Measurements from ENCODE around the gene ZRSR2. TPM values are rescaled to one million over a fixed set of nuclear protein-coding genes. Genes with fewer than 3 reads are reported as not detected.
"Not testable (repeated sequence)": the region's sequence is repeated elsewhere in the genome, so short reads cannot be mapped to it uniquely, and the experiment has no call there.

Gene ZRSR2
- total and polyA plus RNA-seq, 4 donors = 7.1 to 32.8 (median 10.0) TPM

DNA sequence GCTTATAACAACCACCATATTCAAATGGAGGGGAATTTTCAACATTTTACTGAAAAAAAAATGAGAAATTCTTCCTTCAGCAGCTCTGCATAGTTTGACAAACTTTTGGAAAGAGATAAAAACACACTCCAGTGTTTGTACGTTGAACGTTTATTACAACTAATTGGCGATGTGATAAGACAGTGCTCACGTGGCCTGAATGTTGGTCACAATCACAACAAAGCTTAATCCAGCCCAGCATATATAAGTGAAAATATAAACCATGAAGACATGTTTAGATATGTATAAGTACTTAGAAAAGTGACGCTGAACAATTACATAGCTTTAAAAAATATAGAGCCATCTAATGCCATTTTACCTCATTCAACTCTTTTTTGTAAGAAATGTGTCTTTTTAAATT lies 35.7 kb downstream of the ZRSR2 start:
- DNase-seq = peak in 2 of 3 donors; percentile 68 to 70
- Histone ChIP-seq H3K36me3 (ENCODE audit: control insufficient read depth in 4 of 4, insufficient read depth in 4 of 4, low read length in 4 of 4) (peaks cover 0 to 15% (median 6%) of the 10 kb centered on the region in 4 donors), H3K9ac (ENCODE audit: insufficient read depth in 1 of 2, low read length in 2 of 2) (no peak overlapping the region), H3K4me3 (no peak overlapping the region), H3K27me3 (ENCODE audit: control insufficient read depth in 3 of 3, insufficient read depth in 3 of 3, low read length in 2 of 3) (peaks cover 0 to 32% (median 8%) of the 10 kb centered on the region in 3 donors), H3K9me3 (ENCODE audit: control insufficient read depth in 4 of 4, insufficient read depth in 3 of 4, low read length in 3 of 4) (no peaks in the 10 kb centered on the region), H3K27ac (ENCODE audit: low read depth in 1 of 2, low read length in 1 of 2) (no peak overlapping the region), H3K4me1 (ENCODE audit: control insufficient read depth in 5 of 5, insufficient read depth in 5 of 5, low read length in 5 of 5) (peaks cover 0 to 14% (median 0%) of the 10 kb centered on the region in 5 donors)
- TF ChIP-seq, protein P1, sequence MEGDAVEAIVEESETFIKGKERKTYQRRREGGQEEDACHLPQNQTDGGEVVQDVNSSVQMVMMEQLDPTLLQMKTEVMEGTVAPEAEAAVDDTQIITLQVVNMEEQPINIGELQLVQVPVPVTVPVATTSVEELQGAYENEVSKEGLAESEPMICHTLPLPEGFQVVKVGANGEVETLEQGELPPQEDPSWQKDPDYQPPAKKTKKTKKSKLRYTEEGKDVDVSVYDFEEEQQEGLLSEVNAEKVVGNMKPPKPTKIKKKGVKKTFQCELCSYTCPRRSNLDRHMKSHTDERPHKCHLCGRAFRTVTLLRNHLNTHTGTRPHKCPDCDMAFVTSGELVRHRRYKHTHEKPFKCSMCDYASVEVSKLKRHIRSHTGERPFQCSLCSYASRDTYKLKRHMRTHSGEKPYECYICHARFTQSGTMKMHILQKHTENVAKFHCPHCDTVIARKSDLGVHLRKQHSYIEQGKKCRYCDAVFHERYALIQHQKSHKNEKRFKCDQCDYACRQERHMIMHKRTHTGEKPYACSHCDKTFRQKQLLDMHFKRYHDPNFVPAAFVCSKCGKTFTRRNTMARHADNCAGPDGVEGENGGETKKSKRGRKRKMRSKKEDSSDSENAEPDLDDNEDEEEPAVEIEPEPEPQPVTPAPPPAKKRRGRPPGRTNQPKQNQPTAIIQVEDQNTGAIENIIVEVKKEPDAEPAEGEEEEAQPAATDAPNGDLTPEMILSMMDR (IDR thresholded peaks at IDR 0.05; ENCODE audit: control extremely low read depth, extremely low read depth) = no peak
- 81 to 87% methylated on average over 5 of the region's 5 CpGs for WGBS, 2 donors
- no peak for ATAC-seq (ENCODE audit: insufficient read depth, low FRiP score)

DNA sequence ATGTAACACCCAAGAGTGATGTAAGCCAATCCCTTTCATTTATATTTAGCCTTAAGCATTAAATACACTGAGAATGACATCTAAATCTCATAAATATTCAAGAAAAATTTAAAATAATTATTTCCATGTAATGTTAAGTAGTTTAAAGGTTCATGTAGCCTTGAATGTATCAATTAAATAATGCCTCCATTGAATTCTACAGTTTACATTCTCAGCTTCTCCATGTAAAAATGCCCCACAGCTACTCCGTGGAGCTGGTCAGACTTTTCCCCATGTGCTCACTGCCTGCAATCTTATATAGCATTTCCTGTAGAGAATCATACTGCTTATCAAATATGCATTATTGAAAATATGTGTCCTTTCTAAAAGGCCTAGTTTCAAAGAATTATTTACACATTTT lies 38.9 kb downstream of the ZRSR2 start:
- Histone ChIP-seq H3K4me3 (no peak overlapping the region), H3K9me3 (ENCODE audit: control insufficient read depth in 4 of 4, insufficient read depth in 3 of 4, low read length in 3 of 4) (no peaks in the 10 kb centered on the region), H3K36me3 (ENCODE audit: control insufficient read depth in 4 of 4, insufficient read depth in 4 of 4, low read length in 4 of 4) (peaks cover 0 to 5% (median 3%) of the 10 kb centered on the region in 4 donors), H3K27ac (ENCODE audit: low read depth in 1 of 2, low read length in 1 of 2) (no peak overlapping the region), H3K9ac (ENCODE audit: insufficient read depth in 1 of 2, low read length in 2 of 2) (no peak overlapping the region), H3K4me1 (ENCODE audit: control insufficient read depth in 5 of 5, insufficient read depth in 5 of 5, low read length in 5 of 5) (peaks cover 0 to 14% (median 0%) of the 10 kb centered on the region in 5 donors), H3K27me3 (ENCODE audit: control insufficient read depth in 3 of 3, insufficient read depth in 3 of 3, low read length in 2 of 3) (peaks cover 0 to 28% (median 7%) of the 10 kb centered on the region in 3 donors)
- WGBS, 2 donors = 82 to 91% methylated on average over 1 of the region's 1 CpG
- TF ChIP-seq, protein P1 (IDR thresholded peaks at IDR 0.05; ENCODE audit: control extremely low read depth, extremely low read depth) = no peak
- DNase-seq (no peak), ATAC-seq (ENCODE audit: insufficient read depth, low FRiP score) (no peak)

DNA sequence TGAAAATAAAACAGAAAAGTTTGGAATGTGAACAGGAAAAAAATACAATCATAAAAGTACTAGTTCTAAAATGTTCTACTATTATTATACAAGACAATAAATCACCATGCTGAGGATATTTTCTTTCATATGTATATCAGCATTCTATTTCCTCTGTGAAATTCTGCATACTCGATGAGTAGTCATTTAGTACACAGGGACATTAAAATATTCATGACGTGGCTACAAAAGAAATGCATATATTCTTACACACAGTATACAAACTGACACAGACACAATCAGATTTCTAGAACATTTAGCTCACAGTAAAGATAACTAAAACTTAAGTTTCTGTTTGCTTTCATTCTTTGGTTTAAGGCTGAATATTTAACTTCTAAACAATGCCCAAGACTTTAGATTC lies 41.1 kb downstream of the ZRSR2 start:
- not testable (repeated sequence) for DNase-seq; H3K36me3 ChIP-seq (ENCODE audit: control insufficient read depth in 4 of 4, insufficient read depth in 4 of 4, low read length in 4 of 4); H3K4me3 ChIP-seq; ATAC-seq (ENCODE audit: insufficient read depth, low FRiP score); H3K9ac ChIP-seq (ENCODE audit: insufficient read depth in 1 of 2, low read length in 2 of 2); H3K9me3 ChIP-seq (ENCODE audit: control insufficient read depth in 4 of 4, insufficient read depth in 3 of 4, low read length in 3 of 4); H3K4me1 ChIP-seq (ENCODE audit: control insufficient read depth in 5 of 5, insufficient read depth in 5 of 5, low read length in 5 of 5); H3K27ac ChIP-seq (ENCODE audit: low read depth in 1 of 2, low read length in 1 of 2)
- H3K27me3 ChIP-seq (ENCODE audit: control insufficient read depth in 3 of 3, insufficient read depth in 3 of 3, low read length in 2 of 3) = peaks cover 0 to 32% (median 8%) of the 10 kb centered on the region in 3 donors
- 80% methylated on average over 1 of the region's 2 CpGs; no CpG with 5 or more reads in 1 of the 2 donors for WGBS, 2 donors

DNA sequence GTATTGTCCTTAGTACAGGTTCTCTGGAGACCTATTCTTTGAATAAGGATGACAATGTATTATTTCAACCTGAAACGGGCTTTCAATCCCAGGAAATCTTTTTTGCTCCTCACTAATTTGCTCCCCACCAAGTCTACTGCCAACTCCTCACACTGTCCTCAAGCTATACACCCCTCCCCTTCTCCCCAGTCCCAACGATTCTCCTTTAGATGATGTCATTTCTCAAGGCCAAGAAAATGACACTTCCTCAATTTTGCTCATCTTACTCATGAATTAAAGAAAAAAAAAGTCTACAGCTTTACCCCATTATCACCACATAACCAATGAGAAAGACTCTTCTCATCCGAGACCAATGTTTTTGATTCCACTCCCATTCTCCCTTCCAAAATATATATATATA lies 43.8 kb downstream of the ZRSR2 start:
- no peak overlapping the region for H3K4me3 ChIP-seq
- DNase-seq = no peak
- H3K9me3 ChIP-seq (ENCODE audit: control insufficient read depth in 4 of 4, insufficient read depth in 3 of 4, low read length in 3 of 4) = no peaks in the 10 kb centered on the region
- H3K9ac ChIP-seq (ENCODE audit: insufficient read depth in 1 of 2, low read length in 2 of 2) = no peak overlapping the region
- no peak for ATAC-seq (ENCODE audit: insufficient read depth, low FRiP score)
- peaks cover 0 to 3% (median 0%) of the 10 kb centered on the region in 5 donors for H3K4me1 ChIP-seq (ENCODE audit: control insufficient read depth in 5 of 5, insufficient read depth in 5 of 5, low read length in 5 of 5)
- 62 to 70% methylated on average over 3 of the region's 3 CpGs for WGBS, 2 donors
- H3K27me3 ChIP-seq (ENCODE audit: control insufficient read depth in 3 of 3, insufficient read depth in 3 of 3, low read length in 2 of 3) = peaks cover 0 to 21% (median 8%) of the 10 kb centered on the region in 3 donors
- TF ChIP-seq, protein P1 (IDR thresholded peaks at IDR 0.05; ENCODE audit: control extremely low read depth, extremely low read depth) = no peak
- peaks cover 0 to 4% (median 0%) of the 10 kb centered on the region in 4 donors for H3K36me3 ChIP-seq (ENCODE audit: control insufficient read depth in 4 of 4, insufficient read depth in 4 of 4, low read length in 4 of 4)
- H3K27ac ChIP-seq (ENCODE audit: low read depth in 1 of 2, low read length in 1 of 2) = no peak overlapping the region

Data from lung (tissue), 12 donors.